GM23338 (cell line): ENCODE results near the gene FAM13C. TPM values are rescaled to one million over a fixed set of nuclear protein-coding genes. Genes with fewer than 3 reads are reported as not detected.

Source experiments
- ATAC-seq: fragments of 200-7000 bp; cut with Tn5 transposase; 3 replicates; pipeline ENCODE4 v1.9.1; 2020
- DNase-seq: peaks from one replicate; pipeline ENCODE4 v3.0.0-alpha.2; 2015; ENCODE audit warnings: low spot score
- H2AFZ ChIP-seq: fragments of 200-600 bp; sonication (generic); 2 replicates; pipeline ENCODE4 v1.8.0; 2016; ENCODE audit warnings: antibody characterized with exemption, mild to moderate bottlenecking, moderate library complexity
- H3F3A ChIP-seq: fragments of 200-600 bp; sonication (generic); replicated peaks from 2 replicates; pipeline ENCODE4 v1.8.0; 2017; ENCODE audit warnings: antibody characterized with exemption, mixed run types, low read depth
- H3K27ac ChIP-seq: fragments of 200-600 bp; sonication (generic); 2 replicates; pipeline ENCODE4 v1.6.1; 2016; ENCODE audit warnings: low read depth
- H3K27me3 ChIP-seq: fragments of 200-600 bp; sonication (generic); 2 replicates; pipeline ENCODE4 v1.8.0; 2016; ENCODE audit warnings: mild to moderate bottlenecking, mixed run types, moderate library complexity; ENCODE audit not compliant: insufficient read depth
- H3K36me3 ChIP-seq: fragments of 200-600 bp; sonication (generic); 2 replicates; pipeline ENCODE4 v1.8.0; 2016; ENCODE audit warnings: mild to moderate bottlenecking; ENCODE audit not compliant: insufficient read depth
- H3K4me1 ChIP-seq: fragments of 200-600 bp; sonication (generic); 2 replicates; pipeline ENCODE4 v1.8.0; 2016; ENCODE audit warnings: mild to moderate bottlenecking, moderate library complexity; ENCODE audit not compliant: insufficient read depth
- H3K4me2 ChIP-seq: fragments of 200-600 bp; sonication (generic); 2 replicates; pipeline ENCODE4 v1.7.1; 2017; ENCODE audit warnings: mixed run types
- H3K4me3 ChIP-seq: fragments of 200-600 bp; sonication (generic); 2 replicates; pipeline ENCODE4 v1.6.1; 2016; ENCODE audit warnings: mixed run types
- H3K79me2 ChIP-seq: fragments of 200-600 bp; sonication (generic); replicated peaks from 2 replicates; pipeline ENCODE4 v1.8.0; 2017; ENCODE audit warnings: mild to moderate bottlenecking; ENCODE audit not compliant: insufficient read depth
- H3K9me2 ChIP-seq: fragments of 200-600 bp; sonication (generic); 2 replicates; pipeline ENCODE4 v1.8.0; 2017; ENCODE audit not compliant: insufficient read depth
- H4K20me1 ChIP-seq: fragments of 200-600 bp; sonication (generic); replicated peaks from 2 replicates; pipeline ENCODE4 v1.8.0; 2017; ENCODE audit warnings: mild to moderate bottlenecking; ENCODE audit not compliant: insufficient read depth
- H3K27ac Mint-ChIP-seq: 2 replicates; pipeline ENCODE4 v1.8.0; 2020; ENCODE audit warnings: inconsistent platforms, mild to moderate bottlenecking, moderate library complexity, mixed read lengths
- H3K27me3 Mint-ChIP-seq: 3 replicates; pipeline ENCODE4 v1.8.0; 2022; ENCODE audit warnings: low read depth, mild to moderate bottlenecking, moderate library complexity, mixed read lengths, inconsistent platforms; ENCODE audit not compliant: insufficient read depth, poor library complexity
- H3K36me3 Mint-ChIP-seq: 3 replicates; pipeline ENCODE4 v1.8.0; 2021; ENCODE audit warnings: low read depth, mild to moderate bottlenecking, inconsistent platforms, moderate library complexity, mixed read lengths
- H3K4me1 Mint-ChIP-seq: 3 replicates; pipeline ENCODE4 v1.8.0; 2020; ENCODE audit warnings: mild to moderate bottlenecking, inconsistent platforms, mixed read lengths
- H3K4me3 Mint-ChIP-seq: 3 replicates; pipeline ENCODE4 v1.8.0; 2021; ENCODE audit warnings: moderate library complexity, mild to moderate bottlenecking, inconsistent platforms, mixed read lengths
- H3K9me3 Mint-ChIP-seq: 3 replicates; pipeline ENCODE4 v1.8.0; 2020; ENCODE audit warnings: moderate library complexity, mild to moderate bottlenecking, inconsistent platforms, mixed read lengths
- CREB1 ChIP-seq: fragments of 250-450 bp; sonication (Bioruptor Pico); IDR thresholded peaks from 2 replicates; pipeline ENCODE4 v1.5.0; 2020; ENCODE audit warnings: low read depth, mild to moderate bottlenecking, moderate library complexity
- EZH2 ChIP-seq: fragments of 200-600 bp; sonication (generic); IDR thresholded peaks from one replicate; pipeline ENCODE4 v1.8.0; 2017; ENCODE audit warnings: antibody characterized with exemption, mild to moderate bottlenecking, low read depth; ENCODE audit not compliant: unreplicated experiment
- EZH2phosphoT487 ChIP-seq: fragments of 200-600 bp; sonication (generic); IDR thresholded peaks from one replicate; pipeline ENCODE4 v1.8.1; 2018; ENCODE audit warnings: antibody characterized with exemption; ENCODE audit not compliant: unreplicated experiment
- JUNB ChIP-seq: IDR thresholded peaks from one replicate; pipeline ENCODE4 v1.6.1; 2016; ENCODE audit warnings: antibody characterized with exemption; ENCODE audit not compliant: unreplicated experiment
- NANOG ChIP-seq: IDR thresholded peaks from 2 replicates; pipeline ENCODE4 v1.6.1; 2016; ENCODE audit warnings: antibody characterized with exemption, borderline replicate concordance
- POLR2AphosphoS5 ChIP-seq: IDR thresholded peaks from 2 replicates; pipeline ENCODE4 v1.6.1; 2016; ENCODE audit warnings: antibody characterized with exemption, low read depth
- REST ChIP-seq: IDR thresholded peaks from one replicate; pipeline ENCODE4 v1.6.1; 2018; ENCODE audit warnings: antibody characterized with exemption; ENCODE audit not compliant: unreplicated experiment
- ZNF114 ChIP-seq: fragments of 250-450 bp; sonication (Bioruptor Pico); IDR thresholded peaks from 2 replicates; pipeline ENCODE4 v1.5.0; 2020; ENCODE audit warnings: mild to moderate bottlenecking, moderate library complexity
- ZNF331 ChIP-seq: fragments of 250-450 bp; sonication (Bioruptor Pico); IDR thresholded peaks from 2 replicates; pipeline ENCODE4 v1.5.0; 2020; ENCODE audit warnings: low read depth, mild to moderate bottlenecking, moderate library complexity
- polyA plus RNA-seq: library from polyadenylated mRNA; unstranded; fragments of >200 nt; fragmentation: Nextera tagmentation; extraction: Ambion mirVana; gene quantifications from 2 replicates; pipeline ENCODE4 v1.2.1, GENCODE V29; 2016
- total RNA-seq: library from RNA; depleted of rRNA; stranded (reverse); fragments of >200 nt; shearing (Covaris generic); gene quantifications from 2 replicates; pipeline ENCODE4 v1.2.3, GENCODE V29; 2014
- TF ChIP-seq, protein P1 (sequence below), 2 experiments: fragments of 200-600 bp in 1 of 2; sonication (generic) in 1 of 2; conservative IDR thresholded peaks; 2 replicates each; pipeline versions ENCODE4 v1.5.1 to v1.6.1; 2016 to 2017; ENCODE audit warnings: antibody characterized with exemption in 2 of 2, low read depth in 2 of 2, mild to moderate bottlenecking in 2 of 2, moderate library complexity in 1 of 2
- TF ChIP-seq, protein P2 (sequence below): IDR thresholded peaks from 2 replicates; pipeline ENCODE4 v1.6.1; 2016; ENCODE audit warnings: antibody characterized with exemption

FAM13C gene
- total and polyA plus RNA-seq, 2 experiments from 2014 or later = 0.94 to 2.1 TPM

DNA sequence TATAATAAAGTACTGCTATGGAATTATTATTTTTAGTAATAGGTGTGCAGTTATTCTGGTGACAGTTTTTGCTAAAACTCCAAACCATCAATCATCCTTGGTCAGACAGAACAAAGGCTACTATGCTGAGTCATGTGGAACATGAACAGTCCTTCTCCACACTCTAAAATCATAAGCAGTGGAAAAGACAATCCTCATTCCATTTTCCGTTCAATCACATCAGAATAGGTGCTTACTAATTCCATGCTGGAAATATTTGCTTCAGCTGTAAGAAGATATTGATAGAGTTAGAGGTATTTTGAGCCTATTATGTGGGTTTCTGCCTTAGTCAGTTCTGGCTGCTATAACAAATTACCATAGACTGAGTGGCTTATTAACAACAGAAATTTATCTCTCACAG is 82.9 kb downstream of the FAM13C start:
- TF ChIP-seq JUNB (no peak), CREB1 (CRISPR knock-in tag) (no peak), ZNF114 (CRISPR knock-in tag) (no peak), REST (no peak), ZNF331 (no peak), EZH2 (no peak), POLR2AphosphoS5 (no peak), EZH2phosphoT487 (no peak)
- TF ChIP-seq, protein P1, sequence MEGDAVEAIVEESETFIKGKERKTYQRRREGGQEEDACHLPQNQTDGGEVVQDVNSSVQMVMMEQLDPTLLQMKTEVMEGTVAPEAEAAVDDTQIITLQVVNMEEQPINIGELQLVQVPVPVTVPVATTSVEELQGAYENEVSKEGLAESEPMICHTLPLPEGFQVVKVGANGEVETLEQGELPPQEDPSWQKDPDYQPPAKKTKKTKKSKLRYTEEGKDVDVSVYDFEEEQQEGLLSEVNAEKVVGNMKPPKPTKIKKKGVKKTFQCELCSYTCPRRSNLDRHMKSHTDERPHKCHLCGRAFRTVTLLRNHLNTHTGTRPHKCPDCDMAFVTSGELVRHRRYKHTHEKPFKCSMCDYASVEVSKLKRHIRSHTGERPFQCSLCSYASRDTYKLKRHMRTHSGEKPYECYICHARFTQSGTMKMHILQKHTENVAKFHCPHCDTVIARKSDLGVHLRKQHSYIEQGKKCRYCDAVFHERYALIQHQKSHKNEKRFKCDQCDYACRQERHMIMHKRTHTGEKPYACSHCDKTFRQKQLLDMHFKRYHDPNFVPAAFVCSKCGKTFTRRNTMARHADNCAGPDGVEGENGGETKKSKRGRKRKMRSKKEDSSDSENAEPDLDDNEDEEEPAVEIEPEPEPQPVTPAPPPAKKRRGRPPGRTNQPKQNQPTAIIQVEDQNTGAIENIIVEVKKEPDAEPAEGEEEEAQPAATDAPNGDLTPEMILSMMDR (conservative IDR thresholded peaks at IDR 0.05; ENCODE audit: low read depth in 2 of 2) = no peak
- TF ChIP-seq, protein P2, sequence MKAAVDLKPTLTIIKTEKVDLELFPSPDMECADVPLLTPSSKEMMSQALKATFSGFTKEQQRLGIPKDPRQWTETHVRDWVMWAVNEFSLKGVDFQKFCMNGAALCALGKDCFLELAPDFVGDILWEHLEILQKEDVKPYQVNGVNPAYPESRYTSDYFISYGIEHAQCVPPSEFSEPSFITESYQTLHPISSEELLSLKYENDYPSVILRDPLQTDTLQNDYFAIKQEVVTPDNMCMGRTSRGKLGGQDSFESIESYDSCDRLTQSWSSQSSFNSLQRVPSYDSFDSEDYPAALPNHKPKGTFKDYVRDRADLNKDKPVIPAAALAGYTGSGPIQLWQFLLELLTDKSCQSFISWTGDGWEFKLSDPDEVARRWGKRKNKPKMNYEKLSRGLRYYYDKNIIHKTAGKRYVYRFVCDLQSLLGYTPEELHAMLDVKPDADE = no peak
- H3K4me3 Mint-ChIP-seq = no peak overlapping the region
- H3K27ac ChIP-seq = no peak overlapping the region
- peaks cover 3% of the 10 kb centered on the region for H3K27me3 Mint-ChIP-seq
- no peaks in the 10 kb centered on the region for H3K27me3 ChIP-seq
- no peaks in the 10 kb centered on the region; the same call in 1 of the 2 replicates for H3K9me2 ChIP-seq
- no peaks in the 10 kb centered on the region for H3K9me3 Mint-ChIP-seq
- no peak overlapping the region for H3K27ac Mint-ChIP-seq
- no peak overlapping the region for H3K4me2 ChIP-seq
- no peaks in the 10 kb centered on the region for H3K36me3 Mint-ChIP-seq
- no peak for DNase-seq
- no peaks in the 10 kb centered on the region for H3F3A ChIP-seq
- no peak overlapping the region for H3K4me3 ChIP-seq
- H4K20me1 ChIP-seq = no peaks in the 10 kb centered on the region
- ATAC-seq = no peak
- peaks cover 12% of the 10 kb centered on the region; the same call in 1 of the 2 replicates for H3K4me1 ChIP-seq
- no peaks in the 10 kb centered on the region for H3K36me3 ChIP-seq
- peaks cover 16% of the 10 kb centered on the region; the same call in 2 of the 3 replicates for H3K4me1 Mint-ChIP-seq
- H3K79me2 ChIP-seq = no peaks in the 10 kb centered on the region
- no peak overlapping the region for H2AFZ ChIP-seq

- Mint-ChIP-seq H3K9me3 (no peaks in the 10 kb centered on the region), H3K4me3 (no peak overlapping the region), H3K27me3 (peaks cover 3% of the 10 kb centered on the region), H3K4me1 (no peaks in the 10 kb centered on the region), H3K27ac (no peak overlapping the region), H3K36me3 (no peaks in the 10 kb centered on the region)
- Histone ChIP-seq H3K4me1 (no peaks in the 10 kb centered on the region), H3F3A (no peaks in the 10 kb centered on the region), H4K20me1 (no peaks in the 10 kb centered on the region), H3K4me2 (no peak overlapping the region), H3K36me3 (no peaks in the 10 kb centered on the region), H3K79me2 (no peaks in the 10 kb centered on the region), H3K27ac (no peak overlapping the region), H3K27me3 (no peaks in the 10 kb centered on the region), H3K4me3 (no peak overlapping the region), H3K9me2 (peaks cover 4% of the 10 kb centered on the region; the same call in 1 of the 2 replicates), H2AFZ (no peak overlapping the region)
- ATAC-seq = no peak
- no peak for TF ChIP-seq NANOG
- DNase-seq = no peak
These were observed 85.4 kb downstream of the FAM13C start for GRCh38 chr10:59276919-59277318.
